22Rv1 (cell line): Measurements from ENCODE around the gene LMBR1.

Source experiments
- CTCF ChIP-seq: fragments of 450-650 bp; IDR thresholded peaks from 2 replicates; pipeline ENCODE4 v1.5.1; 2017; ENCODE audit warnings: mild to moderate bottlenecking
- ZFX ChIP-seq: fragments of 450-650 bp; IDR thresholded peaks from 2 replicates; pipeline ENCODE4 v1.6.1; 2017; ENCODE audit warnings: antibody characterized with exemption, borderline replicate concordance

DNA sequence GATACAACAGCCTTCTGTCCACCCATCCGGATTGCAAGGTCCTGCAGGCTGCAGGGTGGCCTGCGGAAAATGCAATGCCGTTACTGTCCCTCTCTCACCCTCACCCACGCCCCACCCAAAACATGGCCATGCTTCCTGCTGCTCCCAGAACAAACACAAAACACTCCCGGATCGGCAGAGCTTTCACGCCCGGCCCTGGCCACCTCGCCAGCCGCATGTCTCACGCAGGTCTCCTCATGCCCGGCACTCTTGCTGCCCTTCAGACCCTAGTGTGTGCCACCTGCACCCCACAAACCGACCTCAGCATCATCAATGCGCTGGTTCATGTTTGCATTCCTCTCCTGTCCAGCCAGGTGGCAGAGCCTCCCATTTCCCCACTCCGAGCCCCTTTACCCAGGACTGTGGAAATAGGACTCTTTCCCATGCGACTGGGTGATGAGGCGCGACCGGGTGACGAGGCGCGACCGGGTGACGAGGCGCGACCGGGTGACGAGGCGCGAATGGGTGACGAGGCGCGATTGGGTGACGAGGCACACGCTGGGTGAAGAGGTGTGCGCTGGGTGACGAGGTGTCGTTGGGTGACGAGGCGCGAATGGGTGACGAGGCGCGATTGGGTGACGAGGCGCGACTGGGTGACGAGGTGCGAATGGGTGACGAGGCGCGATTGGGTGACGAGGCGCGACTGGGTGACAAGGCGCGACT is 47.6 kb upstream of the LMBR1 start:
- no peak for TF ChIP-seq CTCF
- no peak for TF ChIP-seq ZFX
